GM23338 (cell line): ENCODE results near the gene FKBP7. TPM values are rescaled to one million over a fixed set of nuclear protein-coding genes. Genes with fewer than 3 reads are reported as not detected.
"Not testable (repeated sequence)": the region's sequence is repeated elsewhere in the genome, so short reads cannot be mapped to it uniquely, and the experiment has no call there.

Source experiments
- ATAC-seq: fragments of 200-7000 bp; cut with Tn5 transposase; 3 replicates; pipeline ENCODE4 v1.9.1; 2020
- DNase-seq: peaks from one replicate; pipeline ENCODE4 v3.0.0-alpha.2; 2015; ENCODE audit warnings: low spot score
- H2AFZ ChIP-seq: fragments of 200-600 bp; sonication (generic); 2 replicates; pipeline ENCODE4 v1.8.0; 2016; ENCODE audit warnings: antibody characterized with exemption, mild to moderate bottlenecking, moderate library complexity
- H3F3A ChIP-seq: fragments of 200-600 bp; sonication (generic); replicated peaks from 2 replicates; pipeline ENCODE4 v1.8.0; 2017; ENCODE audit warnings: antibody characterized with exemption, mixed run types, low read depth
- H3K27ac ChIP-seq: fragments of 200-600 bp; sonication (generic); 2 replicates; pipeline ENCODE4 v1.6.1; 2016; ENCODE audit warnings: low read depth
- H3K27me3 ChIP-seq: fragments of 200-600 bp; sonication (generic); 2 replicates; pipeline ENCODE4 v1.8.0; 2016; ENCODE audit warnings: mild to moderate bottlenecking, mixed run types, moderate library complexity; ENCODE audit not compliant: insufficient read depth
- H3K36me3 ChIP-seq: fragments of 200-600 bp; sonication (generic); 2 replicates; pipeline ENCODE4 v1.8.0; 2016; ENCODE audit warnings: mild to moderate bottlenecking; ENCODE audit not compliant: insufficient read depth
- H3K4me1 ChIP-seq: fragments of 200-600 bp; sonication (generic); 2 replicates; pipeline ENCODE4 v1.8.0; 2016; ENCODE audit warnings: mild to moderate bottlenecking, moderate library complexity; ENCODE audit not compliant: insufficient read depth
- H3K4me2 ChIP-seq: fragments of 200-600 bp; sonication (generic); 2 replicates; pipeline ENCODE4 v1.7.1; 2017; ENCODE audit warnings: mixed run types
- H3K4me3 ChIP-seq: fragments of 200-600 bp; sonication (generic); 2 replicates; pipeline ENCODE4 v1.6.1; 2016; ENCODE audit warnings: mixed run types
- H3K79me2 ChIP-seq: fragments of 200-600 bp; sonication (generic); replicated peaks from 2 replicates; pipeline ENCODE4 v1.8.0; 2017; ENCODE audit warnings: mild to moderate bottlenecking; ENCODE audit not compliant: insufficient read depth
- H3K9me2 ChIP-seq: fragments of 200-600 bp; sonication (generic); 2 replicates; pipeline ENCODE4 v1.8.0; 2017; ENCODE audit not compliant: insufficient read depth
- H4K20me1 ChIP-seq: fragments of 200-600 bp; sonication (generic); replicated peaks from 2 replicates; pipeline ENCODE4 v1.8.0; 2017; ENCODE audit warnings: mild to moderate bottlenecking; ENCODE audit not compliant: insufficient read depth
- H3K27ac Mint-ChIP-seq: 2 replicates; pipeline ENCODE4 v1.8.0; 2020; ENCODE audit warnings: inconsistent platforms, mild to moderate bottlenecking, moderate library complexity, mixed read lengths
- H3K27me3 Mint-ChIP-seq: 3 replicates; pipeline ENCODE4 v1.8.0; 2022; ENCODE audit warnings: low read depth, mild to moderate bottlenecking, moderate library complexity, mixed read lengths, inconsistent platforms; ENCODE audit not compliant: insufficient read depth, poor library complexity
- H3K36me3 Mint-ChIP-seq: 3 replicates; pipeline ENCODE4 v1.8.0; 2021; ENCODE audit warnings: low read depth, mild to moderate bottlenecking, inconsistent platforms, moderate library complexity, mixed read lengths
- H3K4me1 Mint-ChIP-seq: 3 replicates; pipeline ENCODE4 v1.8.0; 2020; ENCODE audit warnings: mild to moderate bottlenecking, inconsistent platforms, mixed read lengths
- H3K4me3 Mint-ChIP-seq: 3 replicates; pipeline ENCODE4 v1.8.0; 2021; ENCODE audit warnings: moderate library complexity, mild to moderate bottlenecking, inconsistent platforms, mixed read lengths
- H3K9me3 Mint-ChIP-seq: 3 replicates; pipeline ENCODE4 v1.8.0; 2020; ENCODE audit warnings: moderate library complexity, mild to moderate bottlenecking, inconsistent platforms, mixed read lengths
- CTCF ChIP-seq, 2 experiments: fragments of 200-600 bp in 1 of 2; sonication (generic) in 1 of 2; conservative IDR thresholded peaks; 2 replicates each; pipeline versions ENCODE4 v1.5.1 to v1.6.1; 2016 to 2017; ENCODE audit warnings: antibody characterized with exemption in 2 of 2, low read depth in 2 of 2, mild to moderate bottlenecking in 2 of 2, moderate library complexity in 1 of 2
- EZH2 ChIP-seq: fragments of 200-600 bp; sonication (generic); IDR thresholded peaks from one replicate; pipeline ENCODE4 v1.8.0; 2017; ENCODE audit warnings: antibody characterized with exemption, mild to moderate bottlenecking, low read depth; ENCODE audit not compliant: unreplicated experiment
- EZH2phosphoT487 ChIP-seq: fragments of 200-600 bp; sonication (generic); IDR thresholded peaks from one replicate; pipeline ENCODE4 v1.8.1; 2018; ENCODE audit warnings: antibody characterized with exemption; ENCODE audit not compliant: unreplicated experiment
- NANOG ChIP-seq: IDR thresholded peaks from 2 replicates; pipeline ENCODE4 v1.6.1; 2016; ENCODE audit warnings: antibody characterized with exemption, borderline replicate concordance
- ZNF114 ChIP-seq: fragments of 250-450 bp; sonication (Bioruptor Pico); IDR thresholded peaks from 2 replicates; pipeline ENCODE4 v1.5.0; 2020; ENCODE audit warnings: mild to moderate bottlenecking, moderate library complexity
- ZNF462 ChIP-seq: fragments of 250-450 bp; sonication (Bioruptor Pico); IDR thresholded peaks from 2 replicates; pipeline ENCODE4 v1.5.0; 2020; ENCODE audit warnings: mild to moderate bottlenecking, moderate library complexity
- polyA plus RNA-seq: library from polyadenylated mRNA; unstranded; fragments of >200 nt; fragmentation: Nextera tagmentation; extraction: Ambion mirVana; gene quantifications from 2 replicates; pipeline ENCODE4 v1.2.1, GENCODE V29; 2016
- total RNA-seq: library from RNA; depleted of rRNA; stranded (reverse); fragments of >200 nt; shearing (Covaris generic); gene quantifications from 2 replicates; pipeline ENCODE4 v1.2.3, GENCODE V29; 2014

The FKBP7 gene
- total and polyA plus RNA-seq, 2 experiments from 2014 or later: 8.3 to 9.0 TPM

- TF ChIP-seq EZH2 (no peak), CTCF (conservative IDR thresholded peaks at IDR 0.05; ENCODE audit: low read depth in 2 of 2) (no peak), NANOG (no peak), ZNF462 (CRISPR knock-in tag) (no peak), EZH2phosphoT487 (no peak)
Measured at GRCh38 chr2:178426388-178426787, 52.0 kb downstream of the FKBP7 start (continued).

GRCh38 chr2:178425255-178425827 lies 53.1 kb downstream of the FKBP7 start:
- Histone ChIP-seq H3K4me3 (no peak overlapping the region), H4K20me1 (no peaks in the 10 kb centered on the region; the same call in 1 of the 2 replicates), H3K4me1 (no peaks in the 10 kb centered on the region), H3K79me2 (no peaks in the 10 kb centered on the region; the same call in none of the 2 replicates), H3K36me3 (no peaks in the 10 kb centered on the region), H3K4me2 (no peak overlapping the region), H3K9me2 (no peaks in the 10 kb centered on the region), H3K27ac (no peak overlapping the region), H3F3A (no peaks in the 10 kb centered on the region), H2AFZ (no peak overlapping the region), H3K27me3 (no peaks in the 10 kb centered on the region)
- no peak overlapping the region for H3K4me3 Mint-ChIP-seq
- peaks cover 29% of the 10 kb centered on the region for H3K36me3 Mint-ChIP-seq
- H3K27me3 Mint-ChIP-seq: peaks cover 2% of the 10 kb centered on the region
- H3K4me1 Mint-ChIP-seq: peaks cover 4% of the 10 kb centered on the region; the same call in 2 of the 3 replicates
- no peak overlapping the region for H3K27ac Mint-ChIP-seq
- no peak for TF ChIP-seq CTCF (conservative IDR thresholded peaks at IDR 0.05; ENCODE audit: low read depth in 2 of 2)
- TF ChIP-seq ZNF114 (CRISPR knock-in tag): no peak
- TF ChIP-seq EZH2: no peak
- no peak for ATAC-seq
- peaks cover 7% of the 10 kb centered on the region; the same call in 1 of the 3 replicates for H3K9me3 Mint-ChIP-seq
- no peak for DNase-seq

GRCh38 chr2:178423746-178424145 lies 54.7 kb downstream of the FKBP7 start:
- H3K36me3 ChIP-seq, H3K9me2 ChIP-seq, H3K9me3 Mint-ChIP-seq, H3K27ac ChIP-seq, H4K20me1 ChIP-seq, H3K4me1 ChIP-seq, H3K4me3 ChIP-seq, H3K27ac Mint-ChIP-seq, ATAC-seq, H3K4me3 Mint-ChIP-seq, DNase-seq, H3K27me3 ChIP-seq, H3K4me1 Mint-ChIP-seq, H3K4me2 ChIP-seq, H3F3A ChIP-seq, H2AFZ ChIP-seq, H3K79me2 ChIP-seq, H3K27me3 Mint-ChIP-seq: not testable (repeated sequence)
- H3K36me3 Mint-ChIP-seq: peaks cover 24% of the 10 kb centered on the region; the same call in 2 of the 3 replicates
